CD1c-positive myeloid dendritic cell (primary cell): ENCODE data around the gene AGBL4.

Experiments used
- DNase-seq: peaks from one replicate; pipeline ENCODE4 v3.0.0-alpha.2; 2016; ENCODE audit errors: extremely low spot score

Gene AGBL4

DNA sequence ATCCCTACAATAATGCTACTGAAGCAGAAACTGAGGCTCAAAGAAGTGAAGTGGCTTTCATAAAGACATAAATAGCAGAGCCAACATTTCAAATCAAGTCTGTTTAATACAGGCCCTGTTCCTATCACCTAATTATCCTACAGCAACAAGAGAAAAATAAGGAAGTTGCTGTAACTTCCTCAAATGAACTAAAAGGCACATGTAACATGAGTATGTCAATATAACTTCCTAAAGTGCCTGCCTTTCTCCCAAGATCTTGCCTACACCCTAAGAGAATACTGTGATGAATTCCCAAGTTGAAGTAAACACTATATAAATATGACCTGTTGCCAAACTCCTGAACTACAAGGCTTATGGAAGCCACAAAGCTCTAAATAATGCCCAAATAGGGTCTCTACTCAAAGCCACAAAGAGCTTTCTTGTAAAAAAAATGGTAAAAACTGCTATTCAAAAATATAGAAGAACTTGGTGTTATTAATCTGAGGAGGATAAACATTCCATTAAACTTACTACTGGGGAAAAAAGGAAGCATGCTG lies 1255.7 kb downstream of the AGBL4 start:
- DNase-seq = peak; percentile 61

DNA sequence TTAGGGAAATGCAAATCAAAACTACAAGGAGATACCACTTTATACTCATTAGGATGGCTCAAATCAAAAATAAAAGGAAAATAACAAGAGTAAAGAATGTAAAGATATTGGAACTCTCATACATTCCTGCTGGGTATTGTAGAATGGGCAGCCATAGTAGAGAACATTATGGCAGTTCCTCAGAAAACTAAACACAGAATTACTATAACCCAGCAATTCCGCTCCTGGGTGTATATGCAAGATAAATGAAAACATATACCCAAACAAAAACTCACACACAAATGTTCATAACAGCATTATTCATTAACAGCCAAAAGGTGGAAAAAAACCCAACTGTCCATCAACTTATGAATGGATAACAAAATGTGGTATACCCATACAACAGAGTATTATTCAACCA lies 1258.4 kb downstream of the AGBL4 start:
- DNase-seq = no peak

DNA sequence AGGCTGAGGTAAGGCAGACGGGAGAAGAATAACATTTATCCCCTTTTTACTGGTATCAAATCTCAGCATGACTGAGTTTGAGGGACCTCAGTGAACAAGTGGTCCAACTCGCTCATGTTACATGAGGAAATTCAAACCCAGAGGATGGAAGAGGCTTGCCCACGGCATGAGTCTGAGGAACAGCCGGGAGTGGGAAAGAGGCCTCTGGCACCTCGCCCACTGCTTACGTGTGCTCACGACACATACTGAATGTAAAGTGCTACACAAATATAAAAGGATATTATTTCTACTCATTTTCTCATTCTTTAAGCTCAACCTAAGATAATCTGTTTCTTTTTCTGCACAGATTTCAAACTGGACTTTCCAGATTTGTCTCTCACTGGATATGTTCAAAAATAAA lies 1261.8 kb downstream of the AGBL4 start:
- no peak for DNase-seq

DNA sequence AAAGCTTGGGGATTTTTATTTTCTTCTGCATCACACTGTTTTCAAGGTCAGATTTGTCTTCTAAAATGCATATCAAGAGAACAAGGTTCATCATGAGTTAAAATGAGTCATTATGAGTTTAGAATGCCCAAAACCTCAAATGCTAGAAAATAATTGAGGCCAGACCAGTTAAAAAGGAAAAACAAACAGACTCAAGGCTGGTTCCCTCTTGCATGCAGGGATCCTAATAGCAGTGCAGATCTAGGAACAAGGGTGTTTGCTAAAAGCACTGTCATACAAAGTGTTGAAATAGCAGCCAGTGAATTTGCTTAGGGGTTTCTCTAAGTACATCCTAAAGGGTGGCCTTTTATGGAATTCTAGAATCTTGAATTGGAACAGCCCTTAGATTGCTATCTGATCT lies 1262.3 kb downstream of the AGBL4 start:
- no peak for DNase-seq

DNA sequence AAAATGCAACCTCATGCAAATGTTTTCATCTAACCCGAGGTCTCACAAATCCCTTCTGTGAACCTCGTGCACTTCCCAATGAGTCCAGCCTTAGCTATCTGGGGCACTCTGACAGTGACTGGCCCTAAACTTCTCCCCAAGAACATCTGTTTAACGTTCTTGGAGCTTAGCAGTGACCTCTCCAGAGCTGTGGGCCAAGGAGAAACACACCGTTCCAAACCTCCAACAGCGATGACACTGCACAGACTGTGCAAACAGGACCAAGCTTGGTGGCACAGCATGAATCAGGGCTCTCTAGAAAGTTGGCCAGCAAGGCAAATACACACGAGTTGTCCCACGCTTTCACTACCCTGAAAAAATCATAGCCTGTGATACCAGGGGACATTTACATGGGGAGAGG lies 1262.9 kb downstream of the AGBL4 start:
- DNase-seq = no peak

DNA sequence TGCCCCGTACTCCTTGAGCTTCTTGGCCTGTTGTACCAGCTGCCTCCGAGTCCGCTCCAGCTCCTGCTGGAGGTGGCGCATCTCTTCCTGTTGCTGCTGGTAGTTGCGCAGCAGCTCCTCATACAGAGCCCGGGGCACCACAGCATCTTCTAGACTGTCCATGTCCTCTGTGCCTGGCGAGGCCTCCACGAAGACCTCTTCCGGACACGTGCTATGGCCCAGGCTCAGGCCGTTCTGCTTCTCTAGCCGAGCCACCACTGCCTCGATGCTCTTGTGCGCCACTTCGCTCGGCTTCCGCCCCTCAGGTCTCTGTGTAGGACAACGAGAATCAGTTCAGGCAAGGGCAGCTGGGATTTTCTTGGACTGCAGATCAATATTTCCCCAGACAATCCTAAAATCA lies 1264.8 kb downstream of the AGBL4 start:
- no peak for DNase-seq

DNA sequence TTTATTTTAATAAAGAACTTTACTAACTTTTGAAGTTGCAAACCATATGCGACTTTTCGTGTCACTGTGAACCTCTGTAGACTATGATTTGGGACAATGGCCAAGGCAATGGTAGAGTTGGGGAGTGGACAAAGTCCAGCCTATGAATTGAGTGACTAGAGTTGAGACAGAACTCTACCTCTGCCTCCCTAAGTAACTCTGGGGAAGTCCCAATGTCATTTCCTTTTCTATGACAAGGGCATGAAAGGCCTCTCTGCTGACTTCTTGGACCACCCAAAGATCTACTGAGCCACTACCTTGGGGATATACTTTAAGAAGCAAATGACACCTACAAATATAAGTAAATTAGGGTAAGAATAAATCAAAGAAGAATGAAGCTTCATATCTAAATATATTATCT lies 1266.4 kb downstream of the AGBL4 start:
- no peak for DNase-seq

DNA sequence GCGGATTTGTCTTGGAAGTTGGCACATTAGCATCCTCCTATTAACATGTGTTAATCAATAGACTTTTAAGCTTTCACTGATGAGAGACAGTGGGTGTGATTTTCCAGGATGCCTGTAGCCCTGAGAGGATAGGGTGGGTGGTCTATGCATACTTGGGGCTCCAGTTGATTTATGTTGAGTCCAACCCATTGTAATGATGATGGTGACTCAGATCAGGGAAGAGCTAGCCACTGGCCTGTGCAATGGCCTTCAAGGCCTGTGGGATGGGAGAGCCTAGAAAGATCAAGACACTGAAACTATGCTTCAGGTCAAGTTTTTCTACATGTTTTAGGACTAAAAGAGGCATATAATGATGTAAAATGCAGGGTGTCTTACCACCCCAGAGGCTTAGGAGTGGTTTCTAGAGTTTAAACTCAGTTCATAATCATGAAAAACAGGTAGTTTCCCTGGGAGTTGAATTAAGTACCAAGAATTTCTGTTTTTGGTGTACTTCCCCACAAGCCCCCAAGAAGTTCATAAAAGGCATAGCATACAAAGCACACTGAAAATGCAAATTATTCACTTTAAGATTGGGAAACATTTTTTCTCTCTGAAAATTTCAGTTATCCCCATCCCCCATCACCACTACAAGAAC lies 1267.0 kb downstream of the AGBL4 start:
- no peak for DNase-seq

DNA sequence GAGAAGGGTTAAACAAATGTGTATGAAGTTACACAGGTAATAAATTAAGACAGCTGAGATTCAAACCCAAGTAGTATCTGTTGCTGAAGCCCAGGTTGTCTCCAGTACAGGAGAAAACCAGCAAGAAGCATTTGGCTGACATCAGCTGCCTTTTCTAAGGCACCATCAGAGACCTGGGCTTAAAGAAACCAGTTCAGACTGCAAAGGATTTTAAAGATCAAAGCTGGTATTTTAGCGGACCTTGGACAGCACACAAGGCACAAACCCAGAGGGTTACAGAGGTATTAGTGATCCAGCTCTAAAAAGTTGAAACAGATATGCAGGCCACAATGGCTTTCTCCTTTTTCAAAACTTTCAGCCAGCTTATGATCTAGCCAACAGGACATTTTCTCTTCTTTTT lies 1270.5 kb downstream of the AGBL4 start:
- DNase-seq = no peak

DNA sequence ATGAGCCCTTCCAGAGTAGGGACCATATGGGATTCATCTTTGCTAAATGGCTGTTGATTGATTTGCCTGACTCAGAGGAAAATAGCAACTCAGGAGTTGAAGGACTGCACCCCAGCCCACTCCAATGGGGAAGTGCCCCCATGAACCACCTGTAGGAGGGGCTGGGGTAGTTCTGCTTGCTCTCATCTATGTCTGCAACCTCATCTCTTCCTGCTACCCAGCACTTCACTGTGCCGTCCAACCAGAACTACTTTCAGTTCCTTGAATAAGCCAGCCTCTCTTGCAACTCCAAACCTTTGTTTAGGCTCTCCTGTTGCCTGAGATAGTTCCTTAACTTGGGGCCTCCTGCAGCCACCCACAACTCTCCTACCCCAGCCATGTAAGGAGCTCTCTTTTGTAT lies 1273.6 kb downstream of the AGBL4 start:
- peak; percentile 63 for DNase-seq

DNA sequence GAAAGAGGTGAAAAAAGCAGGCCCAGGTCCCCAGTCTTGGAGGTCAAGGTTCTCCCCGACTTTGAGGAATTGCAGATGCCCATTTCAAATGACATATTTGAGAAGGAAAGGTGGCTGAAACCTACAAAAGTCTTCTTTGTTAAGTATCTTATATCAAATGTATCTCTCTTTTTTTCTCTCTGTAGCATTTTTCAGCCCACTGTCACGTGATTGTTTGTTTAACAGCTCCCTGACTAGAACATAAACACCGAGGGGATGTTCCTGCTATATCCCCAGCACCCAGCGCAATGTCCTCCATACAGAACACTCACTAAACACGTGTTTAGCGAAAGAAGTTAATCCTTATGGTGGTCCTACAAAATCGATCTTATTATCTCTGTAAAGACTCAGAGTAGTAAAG lies 1274.7 kb downstream of the AGBL4 start:
- no peak for DNase-seq

DNA sequence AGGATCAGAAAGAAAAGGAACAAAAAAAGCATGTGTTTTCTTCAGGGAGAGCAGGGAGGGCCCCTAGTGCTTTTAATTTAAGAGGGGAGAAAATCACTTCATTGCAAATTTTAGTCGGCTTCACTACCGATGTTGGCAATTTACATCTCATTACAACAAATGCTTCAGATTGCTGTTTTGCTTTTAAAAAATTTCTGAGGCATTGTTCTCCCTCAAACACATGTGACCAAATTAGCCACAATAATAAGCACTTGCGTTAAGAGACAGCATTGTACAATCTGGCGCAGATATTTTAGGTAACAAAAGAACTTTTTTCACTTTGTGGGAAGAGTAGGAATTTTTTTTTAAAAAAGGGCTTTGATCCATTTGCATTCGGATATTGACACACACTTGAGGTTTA lies 1276.8 kb downstream of the AGBL4 start:
- no peak for DNase-seq

DNA sequence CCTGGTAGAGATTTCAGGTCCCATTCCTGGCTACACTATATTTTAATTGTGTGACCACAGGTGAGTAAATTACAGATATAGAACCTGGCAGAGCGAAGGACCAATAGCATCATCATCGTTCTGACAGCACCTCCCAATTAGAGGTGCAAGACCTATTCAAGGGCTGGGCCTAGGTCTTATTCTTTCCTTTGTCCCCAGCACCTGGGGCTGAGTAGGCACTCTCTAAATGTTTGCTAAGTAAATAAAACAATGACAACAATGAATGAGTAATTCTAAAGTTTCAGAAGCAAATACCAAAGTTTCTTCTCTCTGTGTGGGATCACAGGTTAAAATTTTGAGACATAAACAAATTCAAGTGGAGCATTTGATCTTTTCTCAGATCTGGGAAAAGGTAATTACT lies 1279.7 kb downstream of the AGBL4 start:
- DNase-seq = no peak

DNA sequence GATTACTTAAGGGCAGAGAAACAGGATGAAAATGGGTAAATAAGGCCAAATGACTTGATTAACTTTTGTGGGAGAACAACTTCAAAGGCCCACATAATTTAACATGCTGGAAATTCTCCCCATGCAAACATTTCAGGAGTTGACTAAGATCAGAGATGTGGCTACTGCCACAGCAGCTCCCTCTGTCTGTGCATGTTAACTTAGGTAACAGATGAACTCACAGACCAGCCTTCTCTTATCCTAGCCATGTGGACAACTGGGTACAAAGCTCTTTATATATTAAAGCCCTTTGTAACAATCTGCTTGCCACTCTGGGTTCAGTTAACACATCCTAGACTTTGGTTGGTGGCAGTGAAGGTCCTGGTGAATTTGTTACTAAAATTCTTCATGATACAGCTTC lies 1280.3 kb downstream of the AGBL4 start:
- no peak for DNase-seq

DNA sequence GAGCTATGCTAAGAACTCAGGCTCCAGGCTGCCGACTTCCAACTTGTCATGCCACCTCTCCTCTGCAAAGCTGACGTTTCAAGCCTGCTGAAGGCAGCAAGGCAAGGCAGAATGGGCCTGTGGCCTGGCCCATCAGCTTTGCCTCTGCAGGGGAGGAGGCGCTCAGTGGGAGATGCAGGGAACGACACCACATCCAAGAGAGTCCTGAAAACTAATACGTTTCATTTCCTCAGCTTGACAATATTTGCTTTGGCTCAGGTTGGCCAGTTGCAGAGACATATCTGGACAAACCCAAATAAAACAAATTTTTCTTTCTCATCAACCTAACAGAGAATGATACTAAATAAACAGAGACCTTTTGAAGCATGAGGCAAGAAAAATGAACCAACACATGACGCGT lies 1282.4 kb downstream of the AGBL4 start:
- DNase-seq = no peak

DNA sequence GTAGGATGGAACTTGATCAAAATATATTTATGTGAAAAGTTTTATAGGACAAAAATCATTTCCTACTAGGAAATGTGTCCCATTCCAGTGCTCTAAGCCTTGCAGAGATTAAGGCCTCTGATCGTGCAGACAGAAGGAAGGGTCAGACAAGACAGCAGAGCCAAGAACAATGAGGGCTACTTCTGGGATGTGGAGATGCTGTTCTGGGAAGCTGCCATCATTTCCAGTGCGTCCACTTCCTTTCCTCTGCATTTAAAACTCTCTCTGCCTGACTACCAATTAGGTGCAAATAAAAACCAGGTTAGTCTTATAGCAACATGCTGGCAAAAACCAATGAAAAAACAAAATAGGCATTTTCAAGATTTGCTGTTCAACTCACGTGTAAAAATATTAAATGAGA lies 1283.1 kb downstream of the AGBL4 start:
- no peak for DNase-seq

DNA sequence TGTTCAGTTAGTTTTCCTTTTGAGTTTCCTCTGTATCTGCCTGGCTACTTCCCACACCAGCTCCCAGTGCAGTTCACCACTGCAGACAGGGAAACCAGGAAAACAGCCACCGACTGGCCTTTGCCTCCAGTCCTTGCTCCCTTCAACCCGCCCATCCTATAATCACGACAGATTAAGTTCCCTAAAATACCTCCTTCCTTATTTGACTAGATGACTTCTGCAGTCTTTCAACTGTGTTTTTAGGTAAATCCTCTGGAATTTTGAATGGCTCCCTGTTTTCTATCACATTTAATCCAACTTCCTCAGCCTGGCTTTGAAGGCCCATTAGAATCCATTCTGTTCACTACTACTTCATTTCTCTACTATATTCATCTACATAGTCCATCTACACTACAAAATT lies 1284.7 kb downstream of the AGBL4 start:
- peak; percentile 11 for DNase-seq

DNA sequence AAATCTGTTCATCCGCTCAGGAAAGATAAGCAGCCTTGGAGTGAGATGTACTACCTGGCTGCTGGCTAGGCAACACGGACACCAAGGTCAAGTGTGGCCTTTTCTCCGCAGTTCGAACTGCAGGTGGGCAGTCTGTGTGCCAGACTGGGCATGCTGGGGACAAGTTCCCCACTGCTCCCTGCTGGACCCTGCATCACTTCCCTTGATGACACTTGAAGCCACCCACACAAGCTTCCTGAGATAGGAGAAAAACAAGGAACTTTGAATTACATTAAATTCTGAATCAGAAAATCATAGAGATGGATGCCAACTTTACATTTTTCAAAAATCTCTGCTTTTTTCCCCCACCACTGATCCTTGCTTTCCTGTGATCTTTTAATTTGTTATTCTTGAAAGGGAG lies 1285.4 kb downstream of the AGBL4 start:
- peak; percentile 65 for DNase-seq

DNA sequence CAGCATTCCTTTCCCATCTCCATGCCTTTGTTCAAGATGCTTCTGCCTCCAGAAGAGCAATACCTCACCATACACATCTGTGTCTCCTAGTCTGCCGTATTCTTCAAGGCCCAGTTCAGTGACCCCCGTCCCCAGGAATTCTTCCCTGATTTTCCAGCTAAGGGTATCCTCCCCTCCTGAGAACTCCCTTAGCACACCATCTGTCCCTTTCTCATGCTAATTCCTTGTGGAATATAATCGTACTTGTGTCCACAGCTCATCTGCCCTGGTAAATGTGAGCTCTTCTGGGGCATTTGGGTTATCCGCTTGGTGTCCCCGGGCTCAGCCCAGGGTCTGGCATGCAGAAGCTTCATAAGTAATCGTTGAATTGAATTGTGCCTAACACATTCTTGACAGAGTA lies 1288.0 kb downstream of the AGBL4 start:
- no peak for DNase-seq

DNA sequence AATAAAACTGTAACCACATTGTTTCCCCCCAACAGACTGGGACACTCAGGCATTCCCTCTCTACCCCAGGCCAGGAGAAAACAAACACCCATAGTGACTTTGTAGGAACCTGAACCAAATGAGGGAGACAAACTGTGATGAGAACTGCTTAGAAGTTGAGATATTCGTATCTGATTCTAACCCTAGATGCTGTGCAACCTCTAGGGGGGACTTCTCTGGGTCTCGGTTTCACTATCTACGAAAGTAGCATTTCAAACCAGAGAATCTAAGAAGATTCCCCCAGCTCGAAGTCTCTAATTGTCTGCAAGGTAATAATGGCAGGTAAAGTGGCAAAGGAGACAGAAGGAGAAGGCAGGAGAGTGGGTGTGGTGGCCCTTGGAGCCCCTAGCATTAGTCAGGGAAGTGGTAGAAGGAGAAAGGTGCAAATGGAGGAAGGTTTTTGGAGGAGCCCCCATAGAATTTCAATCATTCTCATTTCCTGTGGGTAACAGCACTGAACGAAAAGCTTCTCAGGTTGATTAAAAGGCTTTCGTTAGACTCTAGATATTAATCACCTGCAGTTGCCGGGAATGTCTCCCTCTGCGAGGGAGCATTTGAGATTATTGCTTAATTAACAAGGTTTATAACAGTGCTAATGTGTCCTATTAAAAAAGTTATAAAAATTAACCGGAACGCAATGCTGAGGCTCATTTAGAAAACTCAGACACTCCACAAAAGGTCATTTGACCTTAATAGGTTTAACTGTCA lies 1293.4 kb downstream of the AGBL4 start:
- no peak for DNase-seq

DNA sequence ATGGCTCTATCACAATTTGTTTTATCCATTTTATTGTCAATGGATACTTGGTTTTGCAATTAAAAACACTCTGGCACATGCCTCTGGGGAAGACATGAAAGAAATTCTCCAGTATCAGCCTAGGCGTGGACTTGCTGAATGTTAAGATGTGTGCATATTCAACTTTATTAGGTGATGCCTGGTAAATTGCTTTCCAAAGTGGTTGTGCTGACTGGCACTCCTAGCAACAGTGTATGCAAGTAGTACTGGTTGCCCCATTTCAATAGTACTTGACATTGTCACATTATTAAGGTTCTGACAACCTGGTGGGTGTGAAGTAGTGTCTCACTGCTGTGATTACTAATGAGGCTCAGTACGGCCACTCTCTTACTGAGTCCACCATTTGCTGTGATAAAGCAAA lies 1295.2 kb downstream of the AGBL4 start:
- no peak for DNase-seq

DNA sequence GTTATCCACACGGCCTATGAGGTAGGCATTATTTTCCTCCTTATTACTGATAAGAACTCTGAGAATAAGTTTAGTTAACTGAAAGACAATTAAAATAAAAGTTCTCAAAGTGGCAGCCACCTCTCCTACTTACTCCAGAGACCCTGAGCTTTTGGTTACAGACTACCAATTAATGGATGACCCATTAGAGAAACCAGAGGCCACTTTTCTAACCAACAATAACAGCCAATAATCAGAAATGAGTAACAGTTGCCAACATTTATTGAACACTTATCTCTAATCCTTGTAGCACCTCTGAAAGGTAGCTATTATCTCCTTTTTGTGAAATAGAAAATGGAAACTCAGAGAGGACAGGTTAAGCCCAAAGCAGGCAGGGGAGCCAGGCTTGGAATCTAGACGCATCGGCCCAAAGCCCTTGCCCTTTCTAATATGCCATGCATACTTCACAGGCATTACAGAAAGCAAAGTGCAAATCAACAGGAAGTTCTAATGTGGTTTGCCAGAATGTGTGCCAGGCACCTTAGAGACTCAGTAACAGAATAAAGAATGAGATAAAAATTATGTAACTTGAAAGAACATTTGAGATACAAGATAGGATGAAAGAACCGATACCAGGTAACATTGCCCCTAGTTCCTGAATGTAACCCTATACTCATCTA lies 1297.1 kb downstream of the AGBL4 start:
- no peak for DNase-seq

DNA sequence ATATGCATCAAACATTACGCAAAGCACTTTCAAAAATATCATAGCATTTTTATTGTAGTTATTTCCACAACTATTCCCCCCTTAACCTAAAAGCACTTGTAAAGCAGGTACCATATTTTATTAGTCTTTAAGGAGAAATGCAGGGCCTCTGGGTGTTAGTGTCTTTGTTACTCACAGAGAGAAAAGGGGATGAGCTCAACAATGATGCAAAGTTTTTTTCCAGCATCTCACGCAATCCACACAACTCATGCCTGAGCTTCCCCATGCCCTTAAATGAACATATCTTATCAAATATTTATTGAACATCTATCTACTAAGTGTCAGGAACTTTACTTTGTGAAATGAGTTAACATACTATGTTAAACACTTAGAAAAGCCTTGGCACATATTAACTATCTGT lies 1297.6 kb downstream of the AGBL4 start:
- no peak for DNase-seq
